ENCODE results near the gene U2AF1L4.
A peak's percentile ranks its signal among the peaks of the same experiment; 100 is the strongest.

Gene U2AF1L4

DNA sequence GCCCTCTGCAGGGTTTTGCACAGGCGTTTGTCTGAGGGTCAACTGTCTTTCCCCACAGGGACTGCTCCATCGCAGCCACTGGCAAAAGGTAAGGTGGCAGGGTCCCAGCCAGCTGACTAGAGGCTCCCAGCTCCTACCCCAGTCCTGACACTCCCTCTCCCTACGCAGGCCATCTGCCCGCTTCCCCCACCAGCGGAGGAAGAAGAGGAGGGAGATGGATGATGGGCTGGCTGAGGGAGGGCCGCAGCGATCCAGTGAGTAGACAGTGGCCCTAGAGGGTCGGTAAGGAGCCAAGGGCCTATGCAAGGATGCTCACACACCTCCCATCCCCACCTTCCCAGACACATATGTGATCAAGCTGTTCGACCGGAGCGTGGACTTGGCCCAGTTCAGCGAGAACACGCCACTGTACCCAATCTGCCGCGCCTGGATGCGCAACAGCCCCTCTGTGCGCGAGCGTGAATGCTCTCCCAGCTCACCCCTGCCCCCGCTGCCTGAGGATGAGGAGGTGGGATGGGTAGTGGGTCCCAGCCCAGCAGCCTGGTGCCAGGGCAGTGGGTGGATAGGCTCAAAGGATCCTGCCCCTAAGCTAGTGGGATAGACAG lies 7.6 kb upstream of the U2AF1L4 start:
- TF ChIP-seq ZNF266 (tag by site-specific recombination; IDR thresholded peaks at IDR 0.05; ENCODE audit: low read depth), result no peak
- 0 out of 2 replicates have a peak, but pooled peaks have one; percentile 3 for TF ChIP-seq ZNF223 (tag by site-specific recombination; IDR thresholded peaks at IDR 0.05)
- CTCF ChIA-PET, result interaction anchor here (0.6 to 2.3 kb wide), 4 partner anchors 20 to 179 kb away, joined by 3 to 7 read pairs (median 4); no protein-coding TSS in a partner anchor
- Histone ChIP-seq H3K9me3 (ENCODE audit: control insufficient read depth, insufficient read depth, low read depth, low read length) (no peaks in the 10 kb centered on the region; the same call in 1 of the 2 replicates), H3K4me3 (ENCODE audit: low read depth, low read length) (no peak overlapping the region), H3K4me1 (ENCODE audit: control insufficient read depth, insufficient read depth, low read length) (peaks cover 21% of the 10 kb centered on the region), H3K36me3 (ENCODE audit: control insufficient read depth in 2 of 2, insufficient read depth in 1 of 2, low read length in 2 of 2) (peaks cover 39 to 55% of the 10 kb centered on the region in 2 experiments), H3K27ac (ENCODE audit: extremely low read depth, low read depth, low read length) (no peak overlapping the region)
- POLR2A ChIA-PET, result interaction anchor here (1.0 to 4.1 kb wide), 2 partner anchors 12 to 51 kb away, joined by 4 to 34 read pairs; no protein-coding TSS in a partner anchor

DNA sequence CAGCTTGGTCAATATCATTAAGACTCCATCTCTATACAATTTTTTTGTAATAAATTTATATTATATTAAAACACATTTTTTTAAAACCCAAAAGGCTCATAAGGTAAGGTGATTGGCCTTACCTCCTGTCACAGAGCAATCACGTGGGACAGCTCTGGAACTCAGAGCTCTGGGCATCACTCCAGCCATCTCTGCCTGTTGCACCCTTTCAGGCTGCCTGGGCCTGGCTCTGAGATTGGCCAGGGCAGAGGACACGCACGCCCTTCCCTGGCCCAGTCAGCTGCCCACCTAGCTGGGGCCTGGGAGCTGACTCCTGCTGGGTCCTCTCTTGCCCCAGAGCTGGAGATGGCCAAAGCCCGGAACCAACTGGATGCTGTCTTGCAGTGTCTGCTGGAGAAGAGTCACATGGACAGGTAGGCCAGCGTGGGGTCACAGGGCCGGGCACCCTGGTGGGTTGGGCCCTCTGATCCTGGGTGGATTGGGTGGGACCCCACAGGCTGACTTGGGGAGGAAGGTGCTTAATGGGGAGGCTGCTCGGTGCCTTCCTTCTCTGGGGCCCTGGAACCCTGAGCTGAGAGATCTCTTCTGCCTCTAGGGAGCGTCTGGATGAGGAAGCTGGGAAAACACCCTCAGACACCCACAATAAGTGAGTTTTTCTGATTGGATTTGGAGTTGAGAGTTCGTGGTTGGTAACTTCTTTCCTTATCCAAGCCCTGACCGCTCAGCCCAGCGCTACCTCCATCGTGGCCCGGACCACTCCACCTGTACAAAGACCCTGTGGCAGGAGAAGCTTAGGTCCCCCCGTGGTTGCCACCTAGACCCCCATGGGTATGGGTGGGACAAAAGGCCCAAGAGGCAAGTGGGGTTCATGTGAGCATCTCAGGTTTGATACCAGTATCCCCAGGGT lies 6.9 kb upstream of the U2AF1L4 start:
- H3K4me3 ChIP-seq (ENCODE audit: low read depth, low read length), result no peak overlapping the region
- TF ChIP-seq ZNF544 (tag by site-specific recombination; IDR thresholded peaks at IDR 0.05), result no peak
- TF ChIP-seq, protein P1, sequence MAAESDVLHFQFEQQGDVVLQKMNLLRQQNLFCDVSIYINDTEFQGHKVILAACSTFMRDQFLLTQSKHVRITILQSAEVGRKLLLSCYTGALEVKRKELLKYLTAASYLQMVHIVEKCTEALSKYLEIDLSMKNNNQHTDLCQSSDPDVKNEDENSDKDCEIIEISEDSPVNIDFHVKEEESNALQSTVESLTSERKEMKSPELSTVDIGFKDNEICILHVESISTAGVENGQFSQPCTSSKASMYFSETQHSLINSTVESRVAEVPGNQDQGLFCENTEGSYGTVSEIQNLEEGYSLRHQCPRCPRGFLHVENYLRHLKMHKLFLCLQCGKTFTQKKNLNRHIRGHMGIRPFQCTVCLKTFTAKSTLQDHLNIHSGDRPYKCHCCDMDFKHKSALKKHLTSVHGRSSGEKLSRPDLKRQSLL (tag by site-specific recombination; IDR thresholded peaks at IDR 0.05), result no peak
- TF ChIP-seq, protein P2, sequence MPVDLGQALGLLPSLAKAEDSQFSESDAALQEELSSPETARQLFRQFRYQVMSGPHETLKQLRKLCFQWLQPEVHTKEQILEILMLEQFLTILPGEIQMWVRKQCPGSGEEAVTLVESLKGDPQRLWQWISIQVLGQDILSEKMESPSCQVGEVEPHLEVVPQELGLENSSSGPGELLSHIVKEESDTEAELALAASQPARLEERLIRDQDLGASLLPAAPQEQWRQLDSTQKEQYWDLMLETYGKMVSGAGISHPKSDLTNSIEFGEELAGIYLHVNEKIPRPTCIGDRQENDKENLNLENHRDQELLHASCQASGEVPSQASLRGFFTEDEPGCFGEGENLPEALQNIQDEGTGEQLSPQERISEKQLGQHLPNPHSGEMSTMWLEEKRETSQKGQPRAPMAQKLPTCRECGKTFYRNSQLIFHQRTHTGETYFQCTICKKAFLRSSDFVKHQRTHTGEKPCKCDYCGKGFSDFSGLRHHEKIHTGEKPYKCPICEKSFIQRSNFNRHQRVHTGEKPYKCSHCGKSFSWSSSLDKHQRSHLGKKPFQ (tag by site-specific recombination; IDR thresholded peaks at IDR 0.05), result no peak
- no peak for TF ChIP-seq ZNF114 (tag by site-specific recombination; IDR thresholded peaks at IDR 0.05)
- TF ChIP-seq, protein P3, sequence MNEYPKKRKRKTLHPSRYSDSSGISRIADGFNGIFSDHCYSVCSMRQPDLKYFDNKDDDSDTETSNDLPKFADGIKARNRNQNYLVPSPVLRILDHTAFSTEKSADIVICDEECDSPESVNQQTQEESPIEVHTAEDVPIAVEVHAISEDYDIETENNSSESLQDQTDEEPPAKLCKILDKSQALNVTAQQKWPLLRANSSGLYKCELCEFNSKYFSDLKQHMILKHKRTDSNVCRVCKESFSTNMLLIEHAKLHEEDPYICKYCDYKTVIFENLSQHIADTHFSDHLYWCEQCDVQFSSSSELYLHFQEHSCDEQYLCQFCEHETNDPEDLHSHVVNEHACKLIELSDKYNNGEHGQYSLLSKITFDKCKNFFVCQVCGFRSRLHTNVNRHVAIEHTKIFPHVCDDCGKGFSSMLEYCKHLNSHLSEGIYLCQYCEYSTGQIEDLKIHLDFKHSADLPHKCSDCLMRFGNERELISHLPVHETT (tag by site-specific recombination; IDR thresholded peaks at IDR 0.05), result no peak
- no peak for TF ChIP-seq ZNF16 (tag by site-specific recombination; IDR thresholded peaks at IDR 0.05; ENCODE audit: low read depth)
- 0 out of 2 replicates have a peak, but pooled peaks have one; percentile 55 for TF ChIP-seq ZNF223 (tag by site-specific recombination; IDR thresholded peaks at IDR 0.05)
- 0 out of 2 replicates have a peak, but pooled peaks have one; percentile 33 for TF ChIP-seq ZBTB48 (tag by site-specific recombination; IDR thresholded peaks at IDR 0.05)
- no peak for TF ChIP-seq ZNF501 (tag by site-specific recombination; IDR thresholded peaks at IDR 0.05)
- no peaks in the 10 kb centered on the region; the same call in none of the 2 replicates for H3K9me3 ChIP-seq (ENCODE audit: control insufficient read depth, insufficient read depth, low read depth, low read length)
- H3K4me1 ChIP-seq (ENCODE audit: control insufficient read depth, insufficient read depth, low read length), result peaks cover 19% of the 10 kb centered on the region
- H3K36me3 ChIP-seq (ENCODE audit: control insufficient read depth in 2 of 2, insufficient read depth in 1 of 2, low read length in 2 of 2), result peaks cover 39 to 62% of the 10 kb centered on the region in 2 experiments
- ChIA-PET CTCF (interaction anchor here (0.6 to 2.3 kb wide), 6 partner anchors 21 to 820 kb away, joined by 3 to 7 read pairs (median 4); no protein-coding TSS in a partner anchor), POLR2A (interaction anchor here (0.7 to 4.1 kb wide), 4 partner anchors 12 to 213 kb away, joined by 3 to 34 read pairs (median 4); no protein-coding TSS in a partner anchor)
- H3K27ac ChIP-seq (ENCODE audit: extremely low read depth, low read depth, low read length), result 0 out of 2 replicates have a peak overlapping the region, but pooled peaks have one; percentile 2

DNA sequence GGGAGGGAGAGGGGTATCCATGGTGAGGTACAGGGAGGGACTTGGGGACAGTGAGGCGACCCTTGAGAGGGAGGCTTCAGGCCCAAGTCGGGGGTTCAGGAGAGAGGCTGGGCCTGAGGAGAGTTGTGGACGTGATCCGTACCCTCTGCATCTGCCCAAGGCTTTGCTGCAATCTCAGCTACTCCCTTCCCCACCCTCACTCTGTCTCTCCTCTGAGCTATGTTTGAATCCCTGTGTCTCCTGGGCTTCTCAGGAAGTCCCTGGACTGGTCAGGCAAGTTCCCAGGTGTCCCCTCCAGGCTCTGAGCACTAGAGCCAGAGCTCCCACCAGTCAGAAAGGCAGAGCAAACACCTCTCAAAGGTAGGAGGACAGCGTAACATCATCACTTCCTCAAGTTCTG lies 4.9 kb upstream of the U2AF1L4 start:
- no peak overlapping the region for H3K4me3 ChIP-seq (ENCODE audit: low read depth, low read length)
- H3K36me3 ChIP-seq (ENCODE audit: control insufficient read depth in 2 of 2, insufficient read depth in 1 of 2, low read length in 2 of 2), result peaks cover 29 to 65% of the 10 kb centered on the region in 2 experiments
- H3K27ac ChIP-seq (ENCODE audit: extremely low read depth, low read depth, low read length), result peak overlapping the region; percentile 17; the same call in 1 of the 2 replicates
- POLR2A ChIA-PET, result interaction anchor here (0.6 to 4.1 kb wide), 3 partner anchors 10 to 243 kb away, joined by 3 to 34 read pairs (median 3); no protein-coding TSS in a partner anchor
- CTCF ChIA-PET, result interaction anchor here (0.7 to 1.0 kb wide), 2 partner anchors 23 to 56 kb away, joined by 3 read pairs; no protein-coding TSS in a partner anchor
- peaks cover 22% of the 10 kb centered on the region for H3K4me1 ChIP-seq (ENCODE audit: control insufficient read depth, insufficient read depth, low read length)
- no peaks in the 10 kb centered on the region; the same call in none of the 2 replicates for H3K9me3 ChIP-seq (ENCODE audit: control insufficient read depth, insufficient read depth, low read depth, low read length)
- TF ChIP-seq WT1 (tag by site-specific recombination; IDR thresholded peaks at IDR 0.05) (no peak), ZNF549 (tag by site-specific recombination; IDR thresholded peaks at IDR 0.05) (no peak), ZNF658 (tag by site-specific recombination; IDR thresholded peaks at IDR 0.05) (0 out of 2 replicates have a peak, but pooled peaks have one; percentile 23), ZNF266 (tag by site-specific recombination; IDR thresholded peaks at IDR 0.05; ENCODE audit: low read depth) (no peak), ZNF624 (tag by site-specific recombination; IDR thresholded peaks at IDR 0.05) (no peak), ZNF571 (tag by site-specific recombination; IDR thresholded peaks at IDR 0.05) (no peak)
- TF ChIP-seq, protein P4, sequence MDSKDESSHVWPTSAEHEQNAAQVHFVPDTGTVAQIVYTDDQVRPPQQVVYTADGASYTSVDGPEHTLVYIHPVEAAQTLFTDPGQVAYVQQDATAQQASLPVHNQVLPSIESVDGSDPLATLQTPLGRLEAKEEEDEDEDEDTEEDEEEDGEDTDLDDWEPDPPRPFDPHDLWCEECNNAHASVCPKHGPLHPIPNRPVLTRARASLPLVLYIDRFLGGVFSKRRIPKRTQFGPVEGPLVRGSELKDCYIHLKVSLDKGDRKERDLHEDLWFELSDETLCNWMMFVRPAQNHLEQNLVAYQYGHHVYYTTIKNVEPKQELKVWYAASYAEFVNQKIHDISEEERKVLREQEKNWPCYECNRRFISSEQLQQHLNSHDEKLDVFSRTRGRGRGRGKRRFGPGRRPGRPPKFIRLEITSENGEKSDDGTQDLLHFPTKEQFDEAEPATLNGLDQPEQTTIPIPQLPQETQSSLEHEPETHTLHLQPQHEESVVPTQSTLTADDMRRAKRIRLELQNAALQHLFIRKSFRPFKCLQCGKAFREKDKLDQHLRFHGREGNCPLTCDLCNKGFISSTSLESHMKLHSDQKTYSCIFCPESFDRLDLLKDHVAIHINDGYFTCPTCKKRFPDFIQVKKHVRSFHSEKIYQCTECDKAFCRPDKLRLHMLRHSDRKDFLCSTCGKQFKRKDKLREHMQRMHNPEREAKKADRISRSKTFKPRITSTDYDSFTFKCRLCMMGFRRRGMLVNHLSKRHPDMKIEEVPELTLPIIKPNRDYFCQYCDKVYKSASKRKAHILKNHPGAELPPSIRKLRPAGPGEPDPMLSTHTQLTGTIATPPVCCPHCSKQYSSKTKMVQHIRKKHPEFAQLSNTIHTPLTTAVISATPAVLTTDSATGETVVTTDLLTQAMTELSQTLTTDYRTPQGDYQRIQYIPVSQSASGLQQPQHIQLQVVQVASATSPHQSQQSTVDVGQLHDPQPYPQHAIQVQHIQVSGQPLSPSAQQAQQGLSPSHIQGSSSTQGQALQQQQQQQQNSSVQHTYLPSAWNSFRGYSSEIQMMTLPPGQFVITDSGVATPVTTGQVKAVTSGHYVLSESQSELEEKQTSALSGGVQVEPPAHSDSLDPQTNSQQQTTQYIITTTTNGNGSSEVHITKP (tag by site-specific recombination; IDR thresholded peaks at IDR 0.05), result no peak
- TF ChIP-seq, protein P2 (tag by site-specific recombination; IDR thresholded peaks at IDR 0.05), result no peak

All from HEK293 (cell line).